HG03575 (cell line): ENCODE data around the gene SMC6.

ENCODE experiments used
- ATAC-seq: cut with Tn5 transposase; IDR thresholded peaks from one replicate; pipeline ENCODE4 v1.9.1; 2021; ENCODE audit not compliant: unreplicated experiment, insufficient number of reproducible peaks, low FRiP score; ENCODE audit errors: extremely low read depth

The SMC6 gene

DNA sequence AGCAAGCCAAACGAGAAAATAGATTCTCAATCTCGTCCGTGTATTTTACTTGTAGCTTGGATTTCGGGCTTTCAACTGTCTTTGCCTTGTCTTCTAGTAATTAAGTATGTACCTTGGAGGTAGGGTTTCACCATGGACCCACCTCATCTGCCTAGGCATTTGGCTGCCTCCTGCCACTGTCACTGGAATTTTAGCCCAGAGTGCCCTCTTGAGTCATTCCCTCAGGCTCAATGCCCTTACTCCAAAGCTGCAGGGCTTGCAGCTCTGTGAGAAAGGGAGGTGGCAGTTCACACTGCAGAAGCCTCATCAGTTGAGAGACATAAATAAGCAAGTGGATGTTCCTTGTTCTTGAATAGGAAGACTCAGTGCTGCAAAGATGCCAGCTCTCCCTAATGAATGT is 123.5 kb downstream of the SMC6 start:
- no peak for ATAC-seq

DNA sequence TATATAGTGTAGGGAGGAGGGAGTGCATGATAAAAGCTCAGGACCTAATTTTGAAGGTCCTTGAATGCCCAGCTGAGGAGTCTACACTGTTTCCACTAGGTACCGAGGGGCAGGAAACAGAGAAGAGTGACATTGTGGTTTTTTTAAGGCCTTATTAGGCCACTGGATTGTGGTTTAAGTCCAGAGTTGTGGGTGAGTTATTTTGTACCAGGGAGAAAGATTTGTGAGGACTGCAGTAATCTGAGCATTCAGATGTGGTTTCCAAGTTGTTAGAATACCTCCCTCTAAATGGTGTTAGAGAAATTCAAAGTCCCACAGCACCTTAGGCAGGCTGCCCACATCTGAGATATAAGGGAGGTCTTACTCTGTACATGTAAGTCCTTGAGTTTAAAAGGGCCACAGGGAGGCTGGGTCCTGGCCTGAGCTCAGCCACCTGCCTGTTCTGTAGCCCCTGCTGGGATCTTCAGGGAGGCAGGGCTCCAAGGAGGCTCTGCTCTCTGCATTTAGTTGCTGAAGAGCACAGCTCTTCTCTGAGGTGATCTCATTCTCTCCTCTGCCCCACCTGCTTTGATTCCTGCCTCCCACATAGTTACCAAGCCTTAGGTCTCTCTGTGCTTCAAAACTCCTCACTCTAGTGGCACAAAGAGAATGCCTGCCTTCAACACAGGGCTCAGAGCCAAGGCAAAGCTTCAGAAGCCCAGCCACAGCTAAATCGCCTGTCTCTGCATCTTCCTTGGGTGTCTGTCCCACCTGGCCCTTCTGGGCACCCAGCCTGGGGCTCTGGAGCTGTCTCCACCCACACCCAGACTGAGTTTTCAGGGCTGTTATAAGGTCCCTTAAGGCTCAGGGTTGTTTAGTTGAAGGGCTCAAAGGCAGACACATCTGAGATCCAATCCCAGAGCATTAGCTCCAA is 125.0 kb downstream of the SMC6 start:
- ATAC-seq = peak; percentile 33

DNA sequence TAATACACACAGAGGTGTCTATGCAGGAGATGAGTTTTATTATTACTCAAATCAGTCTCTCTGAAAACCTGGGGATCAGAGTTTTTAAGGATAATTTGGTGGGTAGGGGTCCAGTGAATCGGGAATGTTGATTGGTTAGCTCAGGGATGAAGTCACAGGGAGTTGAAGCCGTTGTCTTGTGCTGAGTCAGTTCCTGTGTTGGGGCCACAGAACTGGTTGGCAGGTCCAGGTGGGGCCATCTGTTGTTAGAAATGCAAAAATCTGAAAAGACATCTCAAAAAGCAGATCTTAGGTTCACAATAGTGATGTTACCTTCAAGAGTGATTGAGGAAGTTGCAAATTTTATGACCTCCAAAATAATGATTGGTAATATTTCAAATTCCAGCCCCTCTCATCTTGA is 126.2 kb downstream of the SMC6 start:
- no peak for ATAC-seq

DNA sequence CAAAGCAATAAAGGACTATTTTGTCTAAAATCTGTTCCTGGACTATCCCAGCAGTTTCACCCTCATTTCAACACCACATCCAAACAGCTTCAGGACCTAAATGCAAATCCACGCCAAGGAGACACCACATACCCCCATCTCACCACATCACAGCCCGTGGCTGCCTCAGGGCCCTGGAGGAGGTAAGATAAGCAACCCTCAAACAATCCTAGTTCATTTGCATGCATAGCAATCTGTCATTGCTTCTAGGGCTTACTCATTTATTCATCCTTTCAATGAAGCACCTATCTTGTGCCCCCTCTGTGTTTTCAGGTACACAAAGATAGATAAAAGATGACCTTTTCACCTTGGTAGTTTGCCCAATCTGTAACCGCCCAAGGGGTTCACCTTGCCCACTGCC is 126.6 kb downstream of the SMC6 start:
- no peak for ATAC-seq

DNA sequence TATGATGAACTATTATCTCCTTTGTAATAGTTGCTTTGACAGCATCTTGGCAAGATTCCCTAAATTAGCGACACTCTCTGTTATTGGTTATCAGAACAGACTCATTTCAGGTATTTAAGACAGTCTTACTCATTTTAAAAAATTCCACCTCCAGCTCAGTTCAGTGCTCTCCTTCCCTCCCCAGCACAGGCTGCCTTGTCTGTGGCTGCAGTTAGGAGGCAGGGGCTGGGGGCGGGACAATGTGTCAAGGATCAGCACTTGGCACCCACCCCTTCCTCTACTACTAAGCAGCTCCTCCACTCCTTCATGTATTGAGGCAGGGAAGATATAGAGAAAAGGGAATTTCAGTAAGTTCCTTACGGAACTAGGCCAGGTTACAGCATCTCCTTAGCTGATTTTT is 128.2 kb downstream of the SMC6 start:
- ATAC-seq = no peak

DNA sequence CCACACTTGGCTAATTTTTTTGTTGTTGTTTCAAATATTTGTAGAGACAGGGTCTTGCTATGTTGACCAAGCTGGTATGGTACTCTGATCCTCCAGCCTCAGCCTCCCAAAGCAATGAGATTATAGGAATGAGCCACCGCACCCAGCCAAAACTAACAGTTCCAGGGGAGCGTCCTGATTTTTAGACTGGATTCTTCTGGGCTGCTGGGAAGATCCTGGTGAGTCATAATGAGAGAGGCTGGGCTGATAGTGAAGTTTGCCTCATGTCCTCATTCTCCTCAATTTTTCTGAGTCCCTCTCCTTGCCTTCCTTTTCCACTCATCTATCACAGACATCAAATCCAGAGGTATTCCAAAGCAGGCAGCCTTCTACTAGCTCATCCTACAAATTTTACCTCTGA is 131.8 kb downstream of the SMC6 start:
- no peak for ATAC-seq

DNA sequence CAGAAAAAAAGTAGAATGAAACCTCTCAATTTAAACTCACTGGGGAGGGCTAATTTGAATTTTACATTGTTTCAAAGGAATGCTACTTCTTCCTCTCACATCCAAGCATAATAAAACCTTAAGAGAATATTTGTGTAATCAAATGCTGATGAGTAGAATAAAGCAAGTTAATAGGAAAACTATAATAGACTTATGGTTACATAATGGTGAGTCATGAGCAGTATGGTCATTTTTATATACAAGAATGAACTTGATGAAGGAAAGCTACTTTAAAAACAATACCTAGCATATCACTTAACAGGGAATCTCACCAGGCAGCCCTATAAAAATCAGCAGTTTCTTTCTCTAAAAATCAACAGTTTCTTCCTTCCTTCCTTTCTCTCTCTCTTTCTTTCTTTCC is 132.8 kb downstream of the SMC6 start:
- no peak for ATAC-seq

DNA sequence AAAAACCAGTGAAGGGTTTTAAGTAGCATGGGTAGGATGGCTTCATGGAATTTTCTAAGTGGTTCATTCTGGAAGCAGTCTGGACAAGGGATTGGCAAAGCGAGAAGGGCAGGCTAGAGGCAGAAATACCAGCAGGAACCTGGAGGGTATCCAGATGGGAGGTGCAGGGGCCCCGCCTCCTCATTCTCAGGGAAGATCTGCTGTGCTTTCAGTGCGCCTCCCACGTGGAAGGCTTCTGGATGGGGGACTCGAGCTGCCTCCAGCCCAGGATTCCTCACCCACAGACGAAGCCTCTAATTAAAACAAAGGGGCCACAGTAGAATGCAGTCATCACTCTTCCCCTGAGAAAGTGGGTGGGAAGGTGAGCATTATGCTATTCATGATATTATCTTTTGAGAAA is 133.3 kb downstream of the SMC6 start:
- no peak for ATAC-seq

DNA sequence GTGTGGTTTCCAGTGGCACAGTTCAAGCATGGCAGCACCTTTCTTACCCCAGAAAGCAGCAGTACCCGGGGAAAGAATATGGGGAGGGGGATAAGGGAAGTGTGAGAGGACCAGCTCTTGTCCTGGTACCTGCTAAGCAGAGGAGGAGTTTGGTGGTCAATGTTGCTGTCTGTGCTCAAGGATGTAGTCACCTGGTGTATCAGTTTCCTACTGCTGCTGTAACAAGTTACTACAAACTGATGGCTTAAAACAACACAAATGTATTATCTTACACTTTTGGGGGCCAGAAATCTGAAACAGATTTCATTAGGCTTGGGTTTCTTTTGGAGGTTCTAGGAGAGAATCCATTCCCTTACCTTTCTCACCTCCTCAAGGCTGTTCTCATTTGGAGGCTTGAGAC is 135.7 kb downstream of the SMC6 start:
- ATAC-seq = no peak

DNA sequence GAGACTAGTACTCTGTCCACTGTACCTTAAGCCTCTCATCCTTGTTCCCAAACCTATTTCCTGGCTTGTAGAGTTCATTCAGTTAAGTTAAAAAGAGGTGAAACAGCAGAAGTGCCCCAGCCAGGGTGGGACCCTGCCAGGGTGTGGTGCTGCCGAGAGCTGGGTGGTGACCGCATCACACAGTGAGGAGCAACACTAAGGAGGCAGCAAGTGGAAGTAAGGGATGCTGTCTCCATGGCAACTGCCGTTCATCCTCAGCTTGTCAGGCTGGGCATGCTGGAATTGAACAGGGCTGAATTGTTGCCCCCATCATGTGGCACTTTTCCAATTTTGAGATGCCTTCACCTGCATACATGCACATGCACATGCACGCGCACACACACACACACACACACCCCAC is 136.1 kb downstream of the SMC6 start:
- no peak for ATAC-seq

DNA sequence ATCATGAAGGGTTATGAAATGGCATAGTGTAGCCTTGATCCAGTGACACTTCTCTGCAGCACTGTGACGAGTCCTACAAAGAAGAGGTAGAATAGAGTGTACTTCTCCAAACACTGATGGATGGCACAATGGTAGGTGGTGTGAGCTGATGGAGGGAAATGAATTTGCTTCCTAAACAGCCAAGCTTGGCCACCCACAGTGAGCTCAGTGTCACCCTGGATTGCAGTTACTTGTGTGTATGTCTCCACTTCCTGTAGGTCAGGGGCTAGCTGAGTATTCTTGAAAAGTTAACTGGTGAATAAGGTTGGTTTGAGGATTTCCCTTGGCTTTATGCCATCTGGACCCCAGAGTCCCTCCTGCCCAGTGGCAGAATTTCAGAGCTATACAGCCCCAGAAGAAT is 137.2 kb downstream of the SMC6 start:
- ATAC-seq = no peak

DNA sequence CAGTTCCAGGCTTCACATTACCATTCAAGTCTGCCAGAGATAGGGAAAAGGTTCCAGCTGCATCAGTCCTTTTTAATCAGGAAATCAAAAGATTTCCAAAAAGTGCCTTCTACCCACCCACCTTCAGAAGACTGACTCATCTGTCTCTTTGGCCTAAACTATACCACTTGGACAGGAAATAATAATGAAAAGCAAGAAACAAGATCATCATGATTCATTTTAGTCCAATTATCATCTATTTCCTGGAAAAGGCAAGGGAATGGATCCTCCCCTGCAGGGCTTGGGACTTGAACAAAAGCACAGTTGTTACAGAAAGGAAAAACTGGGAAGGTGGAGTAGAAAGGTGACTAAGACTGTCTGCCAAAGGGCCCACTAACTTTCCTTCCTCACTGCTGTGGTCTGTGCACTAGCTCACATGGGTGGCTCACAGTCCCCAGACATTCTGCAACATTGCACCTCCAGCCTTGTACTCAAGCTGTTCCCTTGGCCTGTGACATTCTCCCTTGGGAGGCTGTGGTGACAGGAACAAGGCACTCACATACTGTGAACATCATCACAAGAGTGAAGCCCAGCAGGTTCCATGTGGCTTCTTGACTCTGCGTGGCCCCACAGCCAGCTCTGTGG is 137.8 kb downstream of the SMC6 start:
- ATAC-seq = no peak

DNA sequence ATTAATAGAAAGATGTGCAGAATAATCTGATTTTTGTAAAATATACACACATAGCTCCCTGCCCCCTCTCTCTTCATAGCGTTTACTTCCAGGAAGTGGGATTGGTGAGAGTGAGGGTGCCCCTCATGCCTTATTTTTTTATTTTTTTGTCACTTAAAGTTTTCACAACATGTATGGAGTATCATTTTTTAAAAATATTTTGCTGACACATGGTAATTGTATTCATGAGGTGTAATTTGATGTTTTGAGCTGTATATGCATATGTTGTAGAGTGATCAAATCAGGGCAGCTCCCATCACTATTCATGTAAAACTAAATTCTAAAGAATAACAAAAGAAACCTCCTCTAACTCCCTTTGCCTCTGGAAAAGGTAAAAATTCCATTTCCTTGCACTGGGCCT is 138.5 kb downstream of the SMC6 start:
- no peak for ATAC-seq

DNA sequence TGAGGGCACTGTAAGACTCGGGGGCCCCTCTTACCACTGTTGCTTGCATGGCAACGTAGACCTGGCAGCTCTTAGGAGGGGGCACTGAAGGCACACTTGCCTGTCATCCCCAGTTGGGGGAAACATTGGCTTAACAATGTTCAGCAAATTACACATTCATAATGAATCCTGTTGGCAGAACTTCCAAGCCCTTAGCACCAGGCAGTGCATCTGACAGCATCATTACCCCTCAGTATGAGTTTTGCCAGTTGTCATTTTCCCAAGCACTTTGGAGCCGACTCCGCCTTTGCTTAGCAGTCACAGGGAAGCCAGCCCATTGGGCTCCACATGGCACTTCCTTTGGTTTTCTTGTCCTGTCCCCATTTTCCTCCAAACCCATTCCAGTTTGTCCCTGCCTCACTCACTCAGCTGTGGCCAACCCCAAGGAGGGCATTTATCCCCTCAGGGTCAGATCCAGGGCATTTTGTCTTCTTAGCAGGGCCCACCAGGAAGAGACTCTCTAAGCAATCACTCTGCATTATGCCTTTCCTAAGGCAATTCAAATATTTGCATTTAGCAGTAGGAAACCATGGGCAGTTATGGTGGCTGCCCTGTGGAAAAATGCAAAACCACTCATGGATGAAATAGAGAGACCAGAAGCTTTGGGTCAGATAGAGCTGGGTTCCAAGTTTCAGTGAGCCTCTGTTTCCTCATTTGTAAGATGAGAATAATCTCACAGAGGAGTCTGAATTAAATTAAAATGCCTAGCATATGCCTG is 139.3 kb downstream of the SMC6 start:
- no peak for ATAC-seq
